Activated T-cell treated with anti-CD3 and anti-CD28 coated beads, Interleukin-2, amount 50 U/mL, for 48 hours (primary cell): ENCODE data around the gene TP53BP2.
"Not testable (repeated sequence)": the region's sequence is repeated elsewhere in the genome, so short reads cannot be mapped to it uniquely, and the experiment has no call there.

Experiments used
- DNase-seq, 2 experiments: peaks; one replicate each; pipeline ENCODE4 v3.0.0-alpha.2; 2020

Gene TP53BP2

DNA sequence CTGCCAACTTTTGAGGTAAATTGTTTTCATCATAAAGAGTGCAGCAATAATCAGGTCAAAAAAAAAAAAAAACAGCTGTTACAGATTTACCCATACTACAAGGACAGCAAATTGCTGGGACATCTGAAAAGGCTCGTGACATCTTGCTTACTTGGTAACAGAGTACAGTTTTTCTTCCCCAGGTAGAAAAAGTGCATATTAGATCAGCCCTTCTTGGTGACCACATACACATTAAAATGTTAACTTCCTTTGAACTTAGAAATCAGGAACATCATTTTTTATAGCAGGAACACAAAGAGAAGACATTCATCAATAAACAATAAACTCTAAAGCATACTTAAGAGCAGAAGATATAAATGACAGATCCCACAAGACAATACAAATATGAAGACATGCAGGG, 16.1 kb downstream of the TP53BP2 start:
- DNase-seq: no peak

DNA sequence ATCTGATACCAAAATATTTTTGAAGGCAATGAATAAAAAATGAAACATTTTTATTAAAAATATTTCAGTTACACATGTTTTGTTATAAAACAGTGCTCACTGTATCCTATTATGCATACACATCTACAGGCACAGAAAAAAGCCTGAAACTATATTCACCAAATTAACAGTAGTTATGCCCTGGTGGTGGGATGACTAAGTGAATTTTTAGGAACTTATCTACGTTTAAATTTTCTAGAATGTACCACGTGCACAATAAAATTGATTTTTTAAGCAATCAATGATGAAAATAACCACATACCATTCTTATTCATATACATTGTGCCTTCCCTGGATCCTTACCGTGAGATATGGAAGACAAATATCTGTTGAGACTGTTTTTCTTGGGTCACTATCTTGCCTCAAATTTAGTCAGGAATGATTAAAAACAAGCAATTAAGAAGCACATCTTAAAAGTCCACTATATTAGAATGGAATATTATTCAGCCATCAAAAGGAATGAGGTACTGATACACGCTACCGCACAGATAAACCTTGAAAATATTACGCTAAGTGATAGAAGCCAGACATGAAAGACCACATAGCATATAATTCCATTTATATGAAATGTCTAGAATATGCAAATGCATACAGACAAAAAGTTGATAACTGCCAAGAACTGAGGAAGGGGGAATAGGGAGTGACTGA, 17.4 kb downstream of the TP53BP2 start:
- no peak for DNase-seq

DNA sequence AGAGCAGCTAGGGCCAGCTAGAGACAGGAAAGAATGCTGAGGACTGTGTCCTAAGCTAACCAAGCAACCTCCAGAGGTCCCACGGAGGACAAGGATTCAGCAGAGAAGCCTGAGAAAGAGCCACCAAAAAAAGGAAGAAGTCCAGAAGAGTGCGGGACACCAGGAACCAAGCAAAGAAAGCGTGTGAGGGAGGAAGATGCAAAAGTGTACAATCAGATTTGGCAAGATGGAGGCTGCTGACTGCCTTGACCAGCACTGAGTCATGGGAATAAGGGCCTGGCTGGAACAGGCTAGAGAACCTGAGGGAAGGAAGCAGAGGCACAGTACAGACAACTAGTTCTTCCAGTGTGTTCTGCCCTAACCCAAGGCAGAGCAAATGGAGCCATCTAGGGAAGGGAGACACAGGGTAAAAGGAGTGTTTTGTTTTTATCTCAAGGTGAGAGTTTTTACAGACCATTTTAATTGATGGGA, 18.5 kb downstream of the TP53BP2 start:
- no peak for DNase-seq

DNA sequence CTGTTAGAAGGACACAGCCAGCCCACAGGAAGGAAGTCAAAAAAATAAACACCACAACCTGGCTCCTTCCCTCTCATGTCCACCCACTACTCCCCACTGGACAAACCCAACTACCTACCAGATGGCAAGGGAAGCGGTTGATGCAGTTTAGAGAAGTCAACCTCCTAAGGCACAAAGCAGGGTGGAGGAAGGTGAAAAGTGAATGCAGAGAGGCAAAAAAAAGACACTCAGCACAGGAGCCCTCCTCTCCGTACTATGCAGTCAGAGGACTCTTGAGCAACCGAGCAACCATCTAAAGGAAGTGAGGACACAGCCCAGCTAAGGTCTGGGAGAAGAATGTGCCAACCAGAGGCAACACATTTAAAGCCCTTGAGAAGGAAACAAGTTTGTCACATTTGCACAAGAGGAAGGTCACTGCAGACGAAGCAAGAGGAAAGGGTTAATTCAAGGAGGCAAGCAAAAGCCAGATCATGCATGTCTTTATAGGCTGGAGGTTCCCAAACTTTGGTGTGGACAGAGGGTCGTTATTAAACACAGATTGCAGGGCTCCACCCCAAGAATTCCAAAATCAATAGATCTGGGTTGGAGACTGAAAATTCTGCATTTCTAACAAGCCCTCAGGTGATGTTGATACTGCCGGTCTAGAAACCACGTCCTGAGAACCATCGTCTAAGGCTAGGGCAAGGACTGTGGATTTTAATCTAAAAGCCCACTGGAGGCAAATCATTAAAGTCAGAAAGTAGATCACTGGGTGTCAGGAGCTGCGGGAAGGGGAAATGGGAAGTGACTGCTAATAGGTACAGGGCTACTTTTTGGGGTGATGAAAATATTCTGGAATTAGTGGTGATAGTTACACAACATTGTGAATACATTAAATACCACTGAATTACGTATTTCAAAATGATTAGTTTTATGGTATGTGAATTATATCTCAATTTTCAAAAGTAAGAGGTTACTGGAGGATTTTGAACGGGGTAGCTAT, 19.7 kb downstream of the TP53BP2 start:
- no peak for DNase-seq

DNA sequence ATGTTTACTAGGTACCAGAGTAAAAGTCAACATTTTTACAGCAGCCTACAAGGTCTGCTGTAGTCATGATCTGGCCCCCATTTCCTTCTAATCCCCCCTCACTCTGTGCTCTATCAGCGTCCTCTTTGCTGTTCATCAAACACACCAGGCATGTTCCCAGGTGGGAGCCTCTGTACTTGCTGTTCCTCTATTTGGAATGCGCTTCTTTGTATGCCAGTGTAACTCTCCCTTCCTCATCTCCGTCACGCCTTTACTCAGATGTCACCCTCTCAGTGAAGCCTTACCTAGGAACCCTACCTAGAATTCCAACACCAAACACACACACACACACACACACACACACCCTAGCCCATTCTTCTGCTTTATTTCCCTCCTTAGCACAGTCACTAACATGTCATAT, 21.0 kb downstream of the TP53BP2 start:
- no peak for DNase-seq

- no peak for DNase-seq
Observed at GRCh38 chr1:223824287-223824686, 21.5 kb downstream of the TP53BP2 start.

DNA sequence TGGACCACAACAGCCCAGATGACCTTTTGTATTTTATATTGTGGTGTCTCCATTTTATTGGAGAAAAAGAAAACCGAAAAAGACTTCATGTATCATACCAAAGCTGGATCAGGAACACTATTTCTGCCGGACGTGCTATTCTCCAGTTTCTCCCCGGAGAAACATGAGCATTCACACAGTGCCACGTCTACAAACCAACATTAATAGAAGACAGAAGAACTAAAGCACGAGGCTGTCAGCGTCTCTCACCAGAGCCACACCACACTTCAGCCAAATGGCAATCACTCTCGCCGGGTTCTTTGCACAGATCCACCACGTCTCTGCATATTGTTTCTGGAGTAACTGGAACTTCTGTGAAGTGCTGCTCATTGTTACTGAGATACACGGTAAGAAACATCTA, 24.8 kb downstream of the TP53BP2 start:
- no peak for DNase-seq

DNA sequence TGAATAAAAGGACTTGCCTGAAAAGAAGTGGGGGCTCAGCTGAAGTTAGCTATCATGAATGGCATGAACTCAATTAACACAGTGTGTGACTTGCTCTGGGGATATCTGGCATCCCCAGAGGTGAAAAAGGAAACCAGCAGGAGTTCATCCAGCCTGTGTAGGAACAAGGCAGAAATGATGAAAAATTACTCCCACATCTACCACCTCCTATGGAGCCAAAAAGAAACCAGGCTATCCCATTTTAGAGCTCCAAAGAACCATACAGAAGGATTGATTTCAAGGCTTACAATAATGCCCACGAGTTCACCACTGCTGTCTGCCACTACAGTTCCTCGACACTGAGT, 25.3 kb downstream of the TP53BP2 start:
- no peak for DNase-seq

- no peak for DNase-seq
Observed at GRCh38 chr1:223819730-223820514, 25.8 kb downstream of the TP53BP2 start.

- not testable (repeated sequence) for DNase-seq
Observed at GRCh38 chr1:223817265-223817664, 28.5 kb downstream of the TP53BP2 start.

- no peak for DNase-seq
Observed at GRCh38 chr1:223815865-223816264, 29.9 kb downstream of the TP53BP2 start.

DNA sequence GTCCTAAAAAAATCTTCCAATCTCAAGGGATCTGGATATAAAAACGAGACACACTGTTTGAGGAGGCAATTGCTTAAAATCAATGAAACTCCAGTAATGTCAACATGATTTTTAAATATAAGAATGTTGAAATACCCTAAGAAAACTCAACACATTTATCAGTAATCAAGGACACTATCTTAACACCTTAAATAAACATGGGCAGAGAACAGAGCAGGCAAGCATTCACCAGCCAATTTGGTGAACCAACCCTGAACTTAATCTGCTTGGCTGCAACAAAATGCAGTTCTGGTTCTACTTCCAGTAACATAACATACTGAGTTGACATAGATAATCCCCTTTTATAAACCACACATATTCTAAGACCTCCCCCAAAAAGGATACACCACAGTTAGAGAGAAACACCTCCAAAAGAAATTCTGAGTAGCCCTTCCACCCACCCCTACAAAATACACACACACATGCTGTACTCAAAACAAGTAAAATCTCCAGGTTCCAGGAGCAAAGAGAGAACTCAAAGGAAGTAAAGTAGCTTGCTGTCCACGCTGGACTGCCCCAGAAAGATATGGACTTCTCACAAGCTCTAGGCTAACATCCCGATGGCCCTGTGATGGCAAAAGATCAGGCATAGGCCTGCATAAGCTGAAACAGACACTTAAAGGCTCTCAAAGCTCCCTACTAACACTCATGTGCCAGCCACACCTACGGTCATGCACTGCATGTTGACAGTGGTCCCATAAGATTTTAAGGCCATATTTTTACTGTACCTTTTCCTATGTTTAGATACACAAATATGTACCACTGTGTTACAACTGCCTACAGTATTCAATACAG, 30.5 kb downstream of the TP53BP2 start:
- no peak for DNase-seq

GRCh38 chr1:223813645-223814044, 32.1 kb downstream of the TP53BP2 start:
- no peak for DNase-seq

DNA sequence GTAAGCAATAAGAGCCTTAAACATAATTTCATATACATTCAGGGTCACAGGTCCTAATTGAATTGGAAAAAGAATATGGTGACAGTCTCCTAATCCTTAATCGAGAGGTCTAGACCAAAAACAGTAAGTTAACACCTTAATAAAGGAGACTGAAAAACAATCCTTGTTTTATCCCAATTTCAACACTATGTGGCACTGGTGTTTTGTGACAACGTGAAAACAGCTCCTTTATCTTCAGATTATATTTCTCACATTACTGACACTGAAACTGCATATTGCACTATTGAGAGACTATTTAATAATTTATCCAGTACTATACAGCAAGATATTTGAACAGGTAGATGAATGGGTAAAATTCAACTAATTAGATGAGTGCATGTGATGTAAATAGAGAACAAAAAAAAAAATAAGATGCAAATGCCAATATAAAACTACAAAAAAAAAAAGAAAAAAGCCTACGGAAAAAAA, 34.1 kb downstream of the TP53BP2 start:
- DNase-seq: no peak

DNA sequence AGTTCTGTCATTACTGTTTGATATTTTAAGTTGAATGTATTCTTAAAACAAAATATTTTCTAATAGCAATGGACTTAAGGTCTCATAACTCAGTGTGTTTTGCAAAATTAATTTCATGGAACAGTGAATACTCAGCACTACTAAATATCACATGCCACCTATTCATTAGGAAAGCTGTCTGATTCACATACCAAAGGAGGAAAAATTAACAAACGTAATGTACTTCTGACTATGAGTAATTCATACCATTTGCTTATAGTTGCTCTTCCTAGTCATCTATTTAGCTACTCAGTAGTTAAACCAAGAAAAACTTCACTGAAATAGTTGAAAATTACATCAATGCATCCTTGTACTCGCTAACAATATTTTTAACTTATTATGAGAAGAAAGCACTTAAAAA, 35.2 kb downstream of the TP53BP2 start:
- no peak for DNase-seq

- DNase-seq: not testable (repeated sequence)
Observed at GRCh38 chr1:223809905-223810304, 35.8 kb downstream of the TP53BP2 start.

- DNase-seq: no peak
Observed at GRCh38 chr1:223803211-223803610, 42.5 kb downstream of the TP53BP2 start.

DNA sequence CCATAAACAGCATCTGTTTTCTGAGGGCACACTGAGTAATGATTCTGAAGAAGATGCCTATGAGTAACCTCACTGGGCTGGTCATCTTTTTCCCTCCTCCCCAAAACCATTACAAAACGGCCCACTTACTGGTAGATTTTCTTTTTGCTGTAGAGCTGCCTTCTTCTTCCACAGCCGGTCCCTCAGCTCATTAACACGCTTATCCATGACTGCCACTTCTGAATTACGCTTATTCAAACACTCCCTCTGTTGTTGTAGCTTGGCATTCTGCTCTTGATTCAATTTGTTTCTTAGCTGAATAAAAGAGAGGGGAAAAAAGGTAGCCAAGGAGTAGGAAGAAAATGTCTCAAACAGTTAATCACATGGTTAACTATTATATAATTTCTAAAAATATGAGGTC, 43.1 kb downstream of the TP53BP2 start:
- DNase-seq: no peak

DNA sequence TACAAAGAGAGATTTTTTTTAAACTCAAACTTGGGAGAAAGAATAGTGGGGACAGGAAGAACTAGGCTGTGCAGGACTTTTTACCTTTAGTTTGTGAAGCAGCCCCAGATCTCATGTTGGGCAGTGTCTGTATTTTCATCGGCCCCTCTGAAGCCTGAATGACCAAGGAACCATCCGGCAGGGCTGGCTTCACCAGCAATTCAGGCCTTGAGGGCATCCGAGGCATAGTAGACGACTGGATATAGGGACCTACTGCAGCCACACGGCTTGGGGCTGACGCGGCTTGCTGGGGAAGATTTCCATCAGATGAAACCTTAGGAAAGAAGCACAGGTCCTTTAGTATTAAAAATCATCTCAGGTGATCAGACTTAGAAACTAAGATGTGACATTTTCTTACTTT, 43.7 kb downstream of the TP53BP2 start:
- no peak for DNase-seq

- DNase-seq: no peak
Observed at GRCh38 chr1:223796210-223796609, 49.5 kb downstream of the TP53BP2 start.

- DNase-seq: no peak
Observed at GRCh38 chr1:223794136-223794880, 51.4 kb downstream of the TP53BP2 start.
